Measurements from ENCODE around the gene OBSCN.

OBSCN gene

DNA sequence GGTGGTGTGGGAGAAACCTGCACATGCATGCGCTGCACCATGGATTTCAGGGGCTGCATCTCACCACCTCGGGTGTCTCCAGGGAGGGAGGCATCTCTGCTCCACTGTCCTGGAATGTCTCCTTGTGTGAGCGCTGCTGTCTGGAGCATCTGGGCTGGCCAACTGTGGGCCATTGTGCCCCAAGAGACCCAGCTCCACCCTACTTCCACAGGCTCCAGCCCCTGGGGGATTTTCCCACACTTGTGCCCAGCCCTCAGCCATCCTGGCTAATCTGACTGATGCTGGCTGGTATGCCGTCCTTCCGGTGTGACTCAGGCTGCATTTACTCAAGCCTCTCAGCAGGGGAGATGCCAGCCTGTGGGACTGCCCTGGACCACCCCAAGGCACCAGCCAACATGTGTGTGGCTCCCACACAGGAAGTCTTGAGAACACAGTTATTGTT lies 136.8 kb downstream of the OBSCN start:
- no peak for DNase-seq

GRCh38 chr1:228345201-228345930 lies 137.5 kb downstream of the OBSCN start:
- no peak for DNase-seq

GRCh38 chr1:228346731-228347130 lies 138.9 kb downstream of the OBSCN start:
- no peak for DNase-seq

- DNase-seq: no peak
These were observed 139.3 kb downstream of the OBSCN start for GRCh38 chr1:228347181-228347580.

DNA sequence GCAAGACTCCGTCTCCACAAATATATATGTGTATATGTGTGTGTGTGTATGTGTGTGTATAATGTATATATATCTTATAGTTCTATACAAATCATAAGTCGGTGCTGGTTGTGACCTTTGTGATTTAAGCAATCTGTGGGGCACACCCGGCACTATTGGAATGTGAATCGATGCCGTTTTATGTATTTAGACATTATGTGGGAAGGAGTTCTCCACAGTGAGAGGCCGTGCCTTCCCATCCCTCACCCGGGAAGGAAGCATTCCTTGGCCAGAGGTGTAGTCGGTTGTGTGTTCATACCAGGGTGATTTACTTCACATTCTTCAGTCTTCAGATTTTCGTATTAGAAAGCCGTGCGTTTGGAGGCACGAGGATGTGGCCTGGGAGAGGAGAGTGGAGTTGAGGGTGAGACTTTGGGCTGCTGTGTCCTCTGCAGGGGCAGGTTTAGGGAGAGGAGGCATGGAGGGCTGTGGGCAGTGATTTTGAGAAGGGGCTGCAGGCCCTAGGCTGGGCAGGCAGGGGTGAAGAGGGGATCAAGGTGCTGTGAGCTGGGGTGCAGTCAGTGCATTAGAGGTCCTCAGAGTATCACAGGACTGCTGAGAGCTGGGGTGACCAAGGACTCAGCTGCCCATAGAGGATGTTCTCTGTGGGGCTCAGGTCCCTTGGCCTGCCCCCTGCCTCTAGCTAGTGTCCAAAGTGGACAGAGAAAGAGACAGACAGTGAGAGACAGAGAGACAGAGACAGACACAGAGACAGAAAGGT lies 141.0 kb downstream of the OBSCN start:
- no peak for DNase-seq

- no peak for DNase-seq
These were observed 141.9 kb downstream of the OBSCN start for GRCh38 chr1:228349701-228350171.

DNA sequence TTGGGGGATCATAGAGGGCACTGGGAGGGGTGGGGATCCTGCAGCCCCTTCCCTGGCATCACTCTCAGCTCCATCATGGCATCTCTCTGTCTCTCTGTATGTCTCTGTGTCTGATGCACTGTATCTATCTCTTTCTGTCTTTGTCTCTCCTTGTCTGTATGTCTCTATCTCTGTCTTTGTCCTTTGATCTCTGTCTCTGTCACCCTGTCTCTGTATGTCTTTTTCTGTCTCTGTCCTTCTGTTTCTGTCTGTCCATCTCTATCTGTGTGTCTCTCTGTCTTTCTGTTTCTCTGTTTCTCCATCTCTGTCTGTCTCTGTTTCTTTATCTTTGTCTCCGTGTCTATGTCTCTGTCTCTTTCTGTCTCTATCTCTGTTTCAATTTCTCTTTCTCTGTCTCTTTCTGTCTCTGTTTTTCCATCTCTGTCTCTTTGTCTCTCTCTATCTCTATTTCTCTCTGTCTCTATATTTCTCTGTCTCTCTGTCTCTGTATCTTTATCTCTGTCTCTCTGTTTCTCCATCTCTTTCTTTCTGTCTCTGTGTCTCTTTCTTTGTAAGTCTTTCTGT lies 142.4 kb downstream of the OBSCN start:
- no peak for DNase-seq

- DNase-seq: no peak
These were observed 143.3 kb downstream of the OBSCN start for GRCh38 chr1:228350831-228351781.

- DNase-seq: no peak
These were observed 144.0 kb downstream of the OBSCN start for GRCh38 chr1:228351850-228352249.

DNA sequence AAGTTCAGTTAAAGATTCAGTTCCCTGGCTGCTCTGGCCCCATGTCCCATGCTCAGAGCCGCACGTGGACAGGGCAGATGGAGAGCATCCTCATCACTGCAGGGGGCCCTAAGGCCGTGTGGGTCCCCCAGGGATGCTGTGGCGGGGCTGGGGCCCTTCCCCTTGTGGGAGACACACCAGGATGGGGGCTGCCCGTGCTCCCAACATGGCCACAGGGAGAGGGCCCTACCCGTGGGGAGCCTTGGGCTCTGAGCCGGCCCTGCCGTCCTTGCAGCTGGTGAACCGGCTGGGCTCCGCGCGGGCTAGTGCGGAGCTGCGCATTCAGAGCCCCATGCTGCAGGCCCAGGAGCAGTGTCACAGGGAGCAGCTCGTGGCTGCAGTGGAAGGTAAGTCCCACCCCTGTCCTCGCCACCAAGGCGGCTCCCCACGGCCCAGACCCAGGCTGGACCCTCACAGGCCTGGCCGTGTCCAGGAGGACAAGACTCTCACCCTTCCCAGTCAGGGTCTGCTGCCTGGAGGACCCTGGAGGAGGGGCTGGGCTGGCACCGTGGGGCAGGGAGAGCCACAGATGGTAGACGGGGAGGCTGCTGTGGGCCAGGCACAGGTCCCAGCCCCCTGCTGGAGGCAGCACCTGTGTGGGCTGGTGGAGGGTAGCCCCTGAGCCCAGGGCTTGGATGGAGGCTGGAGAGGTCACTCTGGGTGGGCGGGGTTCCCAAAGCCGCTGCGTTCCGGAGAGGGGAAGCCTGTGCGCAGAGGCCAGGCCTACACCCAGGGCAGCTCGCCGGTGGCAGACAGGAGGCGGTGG lies 145.0 kb downstream of the OBSCN start:
- no peak for DNase-seq

GRCh38 chr1:228353601-228354371 lies 145.9 kb downstream of the OBSCN start:
- DNase-seq: no peak

- no peak for DNase-seq
These were observed 146.8 kb downstream of the OBSCN start for GRCh38 chr1:228354390-228355320.

DNA sequence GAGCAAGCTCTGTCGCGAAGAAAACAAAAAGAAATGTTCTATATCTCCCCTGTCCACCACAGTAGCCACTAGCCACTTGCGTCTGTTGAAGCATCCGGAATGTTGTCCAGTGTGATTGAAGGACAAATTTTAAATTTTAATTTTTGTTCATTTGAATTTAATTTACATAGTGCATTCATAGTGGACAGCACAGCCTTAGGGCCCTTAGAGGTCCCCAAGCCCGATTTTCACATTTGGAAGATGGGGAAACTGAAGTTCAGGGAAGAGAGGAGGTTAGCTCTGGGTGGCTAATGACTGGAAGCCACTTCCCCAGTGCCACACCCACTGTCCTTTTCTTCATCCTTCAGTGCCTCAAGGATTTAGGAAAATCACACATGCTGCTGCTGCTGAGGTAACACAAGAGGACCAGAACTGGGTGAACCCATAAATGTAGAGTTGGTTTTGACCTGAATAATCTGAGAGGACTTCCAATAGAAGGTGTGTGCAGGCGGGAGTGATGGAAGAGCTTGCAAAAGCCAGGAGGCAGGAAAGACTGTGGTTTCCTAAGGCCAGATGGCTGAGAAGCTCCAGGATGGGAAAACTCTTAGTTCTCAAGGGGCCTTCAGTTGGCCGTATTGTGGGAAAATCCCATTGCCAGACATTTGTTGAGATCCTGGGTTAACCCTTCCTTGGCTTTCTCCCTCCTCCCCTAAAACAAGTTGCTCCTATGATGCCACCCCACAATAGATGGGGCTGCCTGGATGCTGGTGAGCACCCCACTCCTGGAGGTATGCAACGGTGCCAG lies 149.2 kb downstream of the OBSCN start:
- no peak for DNase-seq

- no peak for DNase-seq
These were observed 150.4 kb downstream of the OBSCN start for GRCh38 chr1:228358039-228358763.

GRCh38 chr1:228358764-228359612 lies 151.1 kb downstream of the OBSCN start:
- DNase-seq: no peak

DNA sequence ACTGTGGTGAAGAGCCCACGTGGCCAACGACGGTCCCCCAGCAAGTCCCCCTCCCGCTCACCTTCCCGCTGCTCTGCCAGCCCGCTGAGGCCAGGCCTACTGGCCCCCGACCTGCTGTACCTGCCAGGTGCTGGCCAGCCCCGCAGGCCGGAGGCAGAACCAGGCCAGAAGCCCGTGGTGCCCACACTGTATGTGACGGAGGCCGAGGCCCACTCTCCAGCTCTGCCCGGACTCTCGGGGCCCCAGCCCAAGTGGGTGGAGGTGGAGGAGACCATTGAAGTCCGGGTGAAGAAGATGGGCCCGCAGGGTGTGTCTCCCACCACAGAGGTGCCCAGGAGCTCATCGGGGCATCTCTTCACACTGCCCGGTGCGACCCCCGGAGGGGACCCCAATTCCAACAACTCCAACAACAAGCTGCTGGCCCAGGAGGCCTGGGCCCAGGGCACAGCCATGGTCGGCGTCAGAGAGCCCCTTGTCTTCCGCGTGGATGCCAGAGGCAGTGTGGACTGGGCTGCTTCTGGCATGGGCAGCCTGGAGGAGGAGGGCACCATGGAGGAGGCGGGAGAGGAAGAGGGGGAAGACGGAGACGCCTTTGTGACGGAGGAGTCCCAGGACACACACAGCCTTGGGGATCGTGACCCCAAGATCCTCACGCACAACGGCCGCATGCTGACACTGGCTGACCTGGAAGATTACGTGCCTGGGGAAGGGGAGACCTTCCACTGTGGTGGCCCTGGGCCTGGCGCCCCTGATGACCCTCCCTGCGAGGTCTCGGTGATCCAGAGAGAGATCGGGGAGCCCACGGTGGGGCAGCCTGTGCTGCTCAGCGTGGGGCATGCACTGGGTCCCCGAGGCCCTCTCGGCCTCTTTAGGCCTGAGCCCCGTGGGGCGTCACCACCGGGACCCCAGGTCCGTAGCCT lies 152.0 kb downstream of the OBSCN start:
- DNase-seq: no peak
